ENCODE measurements around the gene BCR. TPM values are rescaled to one million over a fixed set of nuclear protein-coding genes. Genes with fewer than 3 reads are reported as not detected.

The BCR gene
- total RNA-seq, 4 donors from 2014 or later, result 19.2 to 63.5 (median 24.8) TPM

- no peak for TF ChIP-seq CTCF (IDR thresholded peaks at IDR 0.05; ENCODE audit: low read depth)
Observed at GRCh38 chr22:23193196-23193827, 13.0 kb downstream of the BCR start.

GRCh38 chr22:23193882-23194281 is 13.6 kb downstream of the BCR start:
- no peak for TF ChIP-seq CTCF (IDR thresholded peaks at IDR 0.05; ENCODE audit: low read depth)

- TF ChIP-seq CTCF (IDR thresholded peaks at IDR 0.05; ENCODE audit: low read depth), result no peak
Observed at GRCh38 chr22:23196165-23196564, 15.9 kb downstream of the BCR start.

GRCh38 chr22:23197836-23198235 is 17.5 kb downstream of the BCR start:
- no peak for TF ChIP-seq CTCF (IDR thresholded peaks at IDR 0.05; ENCODE audit: low read depth)

- no peak for TF ChIP-seq CTCF (IDR thresholded peaks at IDR 0.05; ENCODE audit: low read depth)
Observed at GRCh38 chr22:23199159-23199558, 18.9 kb downstream of the BCR start.

- TF ChIP-seq CTCF (IDR thresholded peaks at IDR 0.05; ENCODE audit: low read depth), result no peak
Observed at GRCh38 chr22:23200898-23201297, 20.6 kb downstream of the BCR start.

- no peak for TF ChIP-seq CTCF (IDR thresholded peaks at IDR 0.05; ENCODE audit: low read depth)
Observed at GRCh38 chr22:23202812-23203451, 22.6 kb downstream of the BCR start.

Data from subcutaneous adipose tissue (tissue), 4 donors.